Renal pelvis (tissue), 4 donors: ENCODE data around the gene PXDN. TPM values are rescaled to one million over a fixed set of nuclear protein-coding genes. Genes with fewer than 3 reads are reported as not detected.

Experiments used
- DNase-seq: peaks from one replicate; pipeline ENCODE4 v3.0.0-alpha.2; 2013
- polyA plus RNA-seq, 3 donors: library from polyadenylated mRNA; unstranded; fragments of 120-200 nt; gene quantifications; one replicate each; pipeline ENCODE4 v1.2.1, GENCODE V29; 2013; ENCODE audit not compliant: insufficient read length in 3 of 3

The PXDN gene
- polyA plus RNA-seq, 3 donors = 147 to 188 (median 178) TPM

- no peak for DNase-seq
Measured at GRCh38 chr2:1588051-1588977, 156.0 kb downstream of the PXDN start.

GRCh38 chr2:1586923-1587840, 157.1 kb downstream of the PXDN start:
- DNase-seq = no peak

GRCh38 chr2:1586251-1586922, 157.9 kb downstream of the PXDN start:
- DNase-seq = no peak

GRCh38 chr2:1585635-1586034, 158.7 kb downstream of the PXDN start:
- DNase-seq = no peak

GRCh38 chr2:1584691-1585485, 159.4 kb downstream of the PXDN start:
- no peak for DNase-seq

GRCh38 chr2:1584051-1584531, 160.2 kb downstream of the PXDN start:
- DNase-seq = no peak

- no peak for DNase-seq
Measured at GRCh38 chr2:1582891-1583341, 161.4 kb downstream of the PXDN start.

- no peak for DNase-seq
Measured at GRCh38 chr2:1581965-1582625, 162.2 kb downstream of the PXDN start.
